DMS 273 treated with DMSO at 0.1 percent for 48 hours (cell line): Measurements from ENCODE around the gene POP4.

ENCODE experiments used
- DNase-seq: peaks from one replicate; lab custom pipeline; 2025; lab: John Stamatoyannopoulos, UW

The POP4 gene

DNA sequence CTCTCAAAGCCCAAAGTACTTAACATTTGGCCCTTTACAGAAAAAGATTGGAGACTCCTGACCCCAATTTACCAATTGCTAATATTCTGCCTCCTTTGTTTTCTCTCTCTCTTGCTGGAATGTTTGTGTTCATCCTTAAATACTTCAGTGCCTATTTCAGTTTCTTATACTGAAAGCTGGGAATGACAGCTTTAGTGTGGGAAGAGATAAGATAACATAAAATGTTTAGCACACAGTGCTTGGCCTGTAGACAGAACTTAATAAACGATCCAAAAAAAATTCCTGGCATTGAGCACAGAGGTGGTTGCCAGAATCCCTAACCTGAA lies 56.2 kb downstream of the POP4 start:
- no peak for DNase-seq

DNA sequence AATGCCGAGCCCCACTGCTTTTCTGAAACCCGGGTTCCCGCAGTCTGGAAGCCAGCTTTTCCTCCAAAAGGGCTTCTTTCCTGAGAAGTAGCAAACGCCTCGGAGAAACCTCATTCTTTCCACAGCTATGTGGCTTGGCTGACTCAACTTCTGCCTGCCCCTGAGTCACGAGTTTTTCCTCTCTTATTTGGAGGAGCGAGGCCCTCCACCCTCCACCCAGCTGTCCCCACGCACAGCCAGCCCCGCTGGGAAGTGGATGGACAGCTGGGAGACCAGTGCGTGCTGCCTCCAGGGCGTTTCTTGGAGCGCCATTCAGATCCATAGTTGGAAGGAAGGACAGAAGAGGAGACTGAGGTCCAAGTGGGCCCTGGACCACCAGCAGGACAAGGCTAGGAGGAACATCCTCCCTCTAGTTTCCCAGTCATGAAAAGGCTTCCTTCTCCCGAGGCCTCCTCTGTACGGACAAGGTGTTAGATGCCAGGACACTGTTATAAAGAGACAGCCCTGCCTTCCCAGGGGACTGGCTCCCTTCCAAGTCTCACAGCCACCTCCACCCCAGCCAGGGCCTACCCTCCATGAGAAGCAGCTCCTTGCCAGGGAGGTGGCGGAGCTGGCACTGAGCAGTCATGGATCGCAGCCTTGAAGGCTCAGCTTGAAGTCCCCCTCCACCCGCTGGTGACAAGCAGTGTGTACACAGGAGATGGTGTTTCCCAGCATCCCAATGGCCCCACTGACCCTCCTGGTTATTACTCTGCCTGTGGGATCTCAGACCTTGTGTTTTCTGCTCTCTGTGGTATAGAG lies 56.7 kb downstream of the POP4 start:
- no peak for DNase-seq

GRCh38 chr19:29663861-29664752 lies 58.0 kb downstream of the POP4 start:
- DNase-seq: no peak

- DNase-seq: no peak
These were observed 58.7 kb downstream of the POP4 start for GRCh38 chr19:29664753-29665214.

DNA sequence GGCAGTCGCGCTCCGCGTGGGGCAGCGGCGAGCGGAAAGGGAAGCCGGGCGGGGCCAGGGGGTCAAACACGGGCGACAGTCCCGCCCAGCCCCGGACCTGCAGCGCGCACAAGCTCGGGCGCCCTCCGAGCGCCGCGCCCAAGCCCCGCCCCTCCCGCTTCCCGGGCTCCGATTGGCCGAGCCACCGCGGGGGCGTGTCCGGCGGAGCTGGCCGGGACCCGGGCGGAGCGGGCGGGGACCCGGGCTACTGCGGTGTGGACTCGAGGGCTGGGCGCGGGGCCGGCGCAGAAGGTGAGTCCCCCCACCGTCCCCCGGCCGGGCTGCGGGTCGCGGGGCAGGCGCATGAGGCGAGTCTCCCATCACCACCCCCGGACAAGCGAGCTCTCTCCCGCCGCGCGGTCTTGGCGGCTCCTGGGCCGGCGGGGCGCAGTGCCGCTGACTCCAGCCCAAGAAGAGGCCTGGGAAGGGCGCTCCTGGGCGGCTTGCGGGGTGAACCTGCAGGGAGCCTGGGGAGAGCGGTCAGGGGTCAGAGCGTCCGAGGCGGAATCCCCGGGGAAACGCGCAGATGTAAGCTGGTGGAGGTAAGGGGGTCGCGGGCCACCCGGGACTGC lies 59.2 kb downstream of the POP4 start, which contains the start of gene PLEKHF1:
Gene PLEKHF1, plus strand, starts transcription at position 247 of the 611 bp plus-strand sequence. CDS start 8,379 bp downstream, outside the sequence.
- DNase-seq: no peak

DNA sequence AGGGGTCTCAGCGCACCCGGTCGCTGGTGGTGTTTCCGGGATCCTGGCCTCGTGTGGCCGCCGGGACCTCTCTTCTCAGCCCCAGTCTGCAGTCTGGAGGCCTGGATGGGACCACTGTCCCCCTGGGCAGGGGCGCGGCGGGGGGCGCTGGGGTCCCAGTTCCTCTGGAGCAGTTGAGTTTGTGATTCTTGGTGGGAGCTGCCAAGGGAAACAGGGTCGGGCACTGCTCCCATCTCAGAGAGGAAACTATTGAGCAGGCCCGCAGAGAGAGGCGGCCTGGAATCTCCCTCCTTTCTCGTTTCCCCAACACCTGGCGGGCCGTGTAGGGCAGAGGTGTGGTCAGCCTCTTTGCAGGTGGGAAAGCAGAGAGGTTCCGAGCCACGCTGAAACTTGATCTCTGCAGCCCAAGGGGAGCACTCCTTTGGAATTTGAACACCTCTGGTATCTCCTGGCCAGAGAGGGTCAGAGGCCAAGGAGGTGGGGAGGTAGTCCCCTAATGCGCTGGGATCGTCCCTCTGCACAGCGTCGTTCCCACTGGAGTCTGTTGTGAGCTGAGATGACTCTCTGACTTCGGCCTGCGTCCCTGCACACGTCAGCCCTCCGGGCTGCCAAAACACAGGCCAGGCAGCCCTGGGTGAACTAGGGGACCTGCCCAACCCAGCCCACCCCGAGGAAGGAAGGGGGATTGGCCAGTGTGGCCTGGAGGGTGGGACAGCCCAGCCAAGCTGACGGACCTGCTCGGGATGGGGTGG lies 59.9 kb downstream of the POP4 start:
- no peak for DNase-seq
